Panc1 (cell line): ENCODE results near the gene SHB. TPM values are rescaled to one million over a fixed set of nuclear protein-coding genes. Genes with fewer than 3 reads are reported as not detected.

Experiments
- ATAC-seq: fragments of 200-7000 bp; cut with Tn5 transposase; 2 replicates; pipeline ENCODE4 v1.9.1; 2020; ENCODE audit warnings: mild to moderate bottlenecking, moderate library complexity
- BruUV-seq: library from RNA; stranded (reverse); fragments of 400-500 nt; replicated peaks from 2 replicates; lab custom pipeline; 2021; lab: Mats Ljungman, UMichigan
- CTCF ChIA-PET: fragments of 300-600 bp; sonication (Branson Sonifier 250); formaldehyde crosslinking; loops from one replicate; lab custom pipeline; 2022; ENCODE audit warnings: antibody characterized with exemption; lab: Charles Lee
- POLR2A ChIA-PET: fragments of 300-600 bp; sonication (Branson Sonifier 250); formaldehyde crosslinking; loops from one replicate; lab custom pipeline; 2022; ENCODE audit warnings: antibody characterized with exemption; lab: Charles Lee
- DNase-seq: peaks from one replicate; pipeline ENCODE4 v3.0.0-alpha.2; 2010; ENCODE audit warnings: low read depth, low spot score
- H3K27ac ChIP-seq: 2 replicates; pipeline ENCODE4 v1.5.1; 2011; ENCODE audit warnings: mild to moderate bottlenecking, low read length, inconsistent platforms
- H3K27me3 ChIP-seq: fragments of 200-500 bp; sonication (Bioruptor generic); 2 replicates; pipeline ENCODE4 v1.6.0; 2014; ENCODE audit warnings: low read length, inconsistent platforms; ENCODE audit not compliant: control insufficient read depth, insufficient read depth
- H3K36me3 ChIP-seq: fragments of 200-500 bp; sonication (Bioruptor generic); 2 replicates; pipeline ENCODE4 v1.5.1; 2014; ENCODE audit warnings: inconsistent platforms, mild to moderate bottlenecking, low read length, moderate library complexity; ENCODE audit not compliant: control insufficient read depth, insufficient read depth
- H3K4me1 ChIP-seq: 2 replicates; pipeline ENCODE4 v1.5.1; 2011; ENCODE audit warnings: inconsistent platforms, mild to moderate bottlenecking, low read length, moderate library complexity; ENCODE audit not compliant: control insufficient read depth, insufficient read depth
- H3K4me3 ChIP-seq, 2 experiments: 2 replicates each; pipeline ENCODE4 v1.5.1; 2011 to 2012; ENCODE audit warnings: low read depth in 2 of 2, low read length in 2 of 2, mild to moderate bottlenecking in 2 of 2, inconsistent platforms in 1 of 2, moderate library complexity in 1 of 2
- H3K9me3 ChIP-seq: fragments of 200-500 bp; sonication (Bioruptor generic); 2 replicates; pipeline ENCODE4 v1.5.1; 2014; ENCODE audit warnings: low read depth, mild to moderate bottlenecking, inconsistent platforms, low read length, moderate library complexity; ENCODE audit not compliant: control insufficient read depth, insufficient read depth
- POLR2AphosphoS5 ChIP-seq: IDR thresholded peaks from 2 replicates; pipeline ENCODE4 v1.6.1; 2012; ENCODE audit warnings: mild to moderate bottlenecking, low read depth, low read length, moderate library complexity
- SIN3A ChIP-seq: IDR thresholded peaks from 2 replicates; pipeline ENCODE4 v1.6.1; 2012; ENCODE audit warnings: low read depth, mild to moderate bottlenecking, low read length, moderate library complexity, borderline replicate concordance; ENCODE audit not compliant: insufficient read depth
- TCF7L2 ChIP-seq: IDR thresholded peaks from 2 replicates; pipeline ENCODE4 v1.6.1; 2011; ENCODE audit warnings: mild to moderate bottlenecking, low read depth, low read length, inconsistent platforms
- in situ Hi-C: cut with HindIII; loops from 2 replicates; pipeline ENCODE4 v1.10.0; 2016; ENCODE audit warnings: low sequenced_read_pairs, low pct_unique_long_range_greater_than_20kb
- intact Hi-C: fragments of 100-400 bp; cut with micrococcal nuclease; formaldehyde crosslinking; loops from one replicate; pipeline ENCODE4 v1.10.0; 2022; ENCODE audit not compliant: unreplicated experiment
- total RNA-seq: library from RNA; stranded (reverse); gene quantifications from one replicate; pipeline ENCODE4 v1.2.1, GENCODE V29; 2021; ENCODE audit not compliant: unreplicated experiment
- TF ChIP-seq, protein P1 (sequence below), 2 experiments: IDR thresholded peaks; 2 replicates each; pipeline ENCODE4 v1.6.1; 2011 to 2012; ENCODE audit warnings: low read depth in 2 of 2, control low read depth in 1 of 2, low read length in 1 of 2, mild to moderate bottlenecking in 1 of 2, moderate library complexity in 1 of 2; ENCODE audit not compliant: insufficient read depth in 1 of 2
- TF ChIP-seq, protein P2 (sequence below): fragments of 450-650 bp; IDR thresholded peaks from 2 replicates; pipeline ENCODE4 v1.5.1; 2017; ENCODE audit warnings: mild to moderate bottlenecking

SHB gene
- total RNA-seq, 1 experiment from 2014 or later: 59.9 TPM

DNA sequence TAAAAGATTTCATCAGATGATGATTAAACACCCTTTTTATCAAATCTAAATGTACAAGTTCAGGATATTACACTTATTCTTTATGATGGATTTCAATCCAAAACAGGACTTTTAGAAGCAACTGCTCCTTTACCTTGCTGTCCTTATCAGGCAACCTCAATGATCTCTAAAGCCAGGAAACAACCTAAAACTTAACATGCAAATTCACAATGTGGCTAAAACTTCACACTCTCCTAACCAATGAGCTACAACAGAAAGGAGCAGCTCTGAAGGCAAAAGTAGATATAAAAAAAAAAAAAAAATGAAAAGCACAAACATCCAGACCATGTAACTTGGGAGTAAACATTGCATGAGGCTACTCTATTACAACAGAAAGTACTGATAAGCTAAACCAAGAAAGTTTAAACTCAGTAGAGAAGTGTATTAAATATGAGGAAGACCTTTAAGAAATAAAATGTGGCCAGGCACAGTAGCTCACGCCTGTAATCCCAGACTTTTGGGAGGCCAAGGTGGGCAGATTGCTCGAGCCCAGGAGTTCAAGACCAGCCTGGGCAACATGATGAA lies 188.0 kb downstream of the SHB start:
- H3K36me3 ChIP-seq: no peaks in the 10 kb centered on the region
- H3K27me3 ChIP-seq: no peaks in the 10 kb centered on the region
- no peaks in the 10 kb centered on the region for H3K4me1 ChIP-seq
- H3K4me3 ChIP-seq: no peak overlapping the region
- intact Hi-C loops: no loop called here
- no peak for DNase-seq
- ATAC-seq: no peak
- TF ChIP-seq, protein P1, sequence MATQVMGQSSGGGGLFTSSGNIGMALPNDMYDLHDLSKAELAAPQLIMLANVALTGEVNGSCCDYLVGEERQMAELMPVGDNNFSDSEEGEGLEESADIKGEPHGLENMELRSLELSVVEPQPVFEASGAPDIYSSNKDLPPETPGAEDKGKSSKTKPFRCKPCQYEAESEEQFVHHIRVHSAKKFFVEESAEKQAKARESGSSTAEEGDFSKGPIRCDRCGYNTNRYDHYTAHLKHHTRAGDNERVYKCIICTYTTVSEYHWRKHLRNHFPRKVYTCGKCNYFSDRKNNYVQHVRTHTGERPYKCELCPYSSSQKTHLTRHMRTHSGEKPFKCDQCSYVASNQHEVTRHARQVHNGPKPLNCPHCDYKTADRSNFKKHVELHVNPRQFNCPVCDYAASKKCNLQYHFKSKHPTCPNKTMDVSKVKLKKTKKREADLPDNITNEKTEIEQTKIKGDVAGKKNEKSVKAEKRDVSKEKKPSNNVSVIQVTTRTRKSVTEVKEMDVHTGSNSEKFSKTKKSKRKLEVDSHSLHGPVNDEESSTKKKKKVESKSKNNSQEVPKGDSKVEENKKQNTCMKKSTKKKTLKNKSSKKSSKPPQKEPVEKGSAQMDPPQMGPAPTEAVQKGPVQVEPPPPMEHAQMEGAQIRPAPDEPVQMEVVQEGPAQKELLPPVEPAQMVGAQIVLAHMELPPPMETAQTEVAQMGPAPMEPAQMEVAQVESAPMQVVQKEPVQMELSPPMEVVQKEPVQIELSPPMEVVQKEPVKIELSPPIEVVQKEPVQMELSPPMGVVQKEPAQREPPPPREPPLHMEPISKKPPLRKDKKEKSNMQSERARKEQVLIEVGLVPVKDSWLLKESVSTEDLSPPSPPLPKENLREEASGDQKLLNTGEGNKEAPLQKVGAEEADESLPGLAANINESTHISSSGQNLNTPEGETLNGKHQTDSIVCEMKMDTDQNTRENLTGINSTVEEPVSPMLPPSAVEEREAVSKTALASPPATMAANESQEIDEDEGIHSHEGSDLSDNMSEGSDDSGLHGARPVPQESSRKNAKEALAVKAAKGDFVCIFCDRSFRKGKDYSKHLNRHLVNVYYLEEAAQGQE (IDR thresholded peaks at IDR 0.05; ENCODE audit: insufficient read depth in 1 of 2, low read depth in 2 of 2, low read length in 1 of 2): no peak
- TF ChIP-seq SIN3A: no peak
- TF ChIP-seq TCF7L2: no peak
- TF ChIP-seq, protein P2, sequence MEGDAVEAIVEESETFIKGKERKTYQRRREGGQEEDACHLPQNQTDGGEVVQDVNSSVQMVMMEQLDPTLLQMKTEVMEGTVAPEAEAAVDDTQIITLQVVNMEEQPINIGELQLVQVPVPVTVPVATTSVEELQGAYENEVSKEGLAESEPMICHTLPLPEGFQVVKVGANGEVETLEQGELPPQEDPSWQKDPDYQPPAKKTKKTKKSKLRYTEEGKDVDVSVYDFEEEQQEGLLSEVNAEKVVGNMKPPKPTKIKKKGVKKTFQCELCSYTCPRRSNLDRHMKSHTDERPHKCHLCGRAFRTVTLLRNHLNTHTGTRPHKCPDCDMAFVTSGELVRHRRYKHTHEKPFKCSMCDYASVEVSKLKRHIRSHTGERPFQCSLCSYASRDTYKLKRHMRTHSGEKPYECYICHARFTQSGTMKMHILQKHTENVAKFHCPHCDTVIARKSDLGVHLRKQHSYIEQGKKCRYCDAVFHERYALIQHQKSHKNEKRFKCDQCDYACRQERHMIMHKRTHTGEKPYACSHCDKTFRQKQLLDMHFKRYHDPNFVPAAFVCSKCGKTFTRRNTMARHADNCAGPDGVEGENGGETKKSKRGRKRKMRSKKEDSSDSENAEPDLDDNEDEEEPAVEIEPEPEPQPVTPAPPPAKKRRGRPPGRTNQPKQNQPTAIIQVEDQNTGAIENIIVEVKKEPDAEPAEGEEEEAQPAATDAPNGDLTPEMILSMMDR: no peak
- TF ChIP-seq POLR2AphosphoS5: no peak
- H3K27ac ChIP-seq: no peak overlapping the region
- ChIA-PET POLR2A (interaction anchor here (0.6 kb wide), 1 partner anchor 22 kb away, joined by 3 read pairs; no protein-coding TSS in a partner anchor), CTCF (no interaction called here)
- BruUV-seq: no TSS peak
- in situ Hi-C loops: no loop called here
- H3K9me3 ChIP-seq: no peaks in the 10 kb centered on the region; the same call in 1 of the 2 replicates

DNA sequence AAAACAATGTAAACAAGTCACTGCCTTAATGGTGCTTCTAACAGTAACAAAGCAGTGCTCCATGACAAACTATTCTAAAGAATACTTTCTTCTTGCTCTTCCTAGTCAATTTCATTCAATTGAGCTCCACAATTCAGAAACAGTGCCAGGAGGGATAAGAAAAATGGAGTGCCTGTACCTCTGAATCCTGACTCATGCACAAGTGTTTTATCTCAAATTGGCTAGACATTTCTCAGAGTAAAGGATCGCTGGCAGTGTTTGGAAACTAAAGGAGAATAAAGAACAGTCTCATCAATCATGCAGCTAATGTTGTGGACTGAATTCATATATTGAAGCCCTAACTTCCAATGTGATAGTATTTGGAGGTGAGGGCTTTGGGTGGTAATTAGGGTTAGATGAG lies 192.7 kb downstream of the SHB start:
- TF ChIP-seq TCF7L2: no peak
- TF ChIP-seq SIN3A: no peak
- POLR2A ChIA-PET: no interaction called here
- CTCF ChIA-PET: no interaction called here
- BruUV-seq: no TSS peak
- ATAC-seq (no peak), DNase-seq (no peak)
- Histone ChIP-seq H3K9me3 (no peaks in the 10 kb centered on the region; the same call in 1 of the 2 replicates), H3K36me3 (no peaks in the 10 kb centered on the region), H3K27me3 (no peaks in the 10 kb centered on the region), H3K4me1 (no peaks in the 10 kb centered on the region), H3K4me3 (no peak overlapping the region), H3K27ac (no peak overlapping the region)
- intact Hi-C loops (no loop called here), in situ Hi-C loops (no loop called here)

DNA sequence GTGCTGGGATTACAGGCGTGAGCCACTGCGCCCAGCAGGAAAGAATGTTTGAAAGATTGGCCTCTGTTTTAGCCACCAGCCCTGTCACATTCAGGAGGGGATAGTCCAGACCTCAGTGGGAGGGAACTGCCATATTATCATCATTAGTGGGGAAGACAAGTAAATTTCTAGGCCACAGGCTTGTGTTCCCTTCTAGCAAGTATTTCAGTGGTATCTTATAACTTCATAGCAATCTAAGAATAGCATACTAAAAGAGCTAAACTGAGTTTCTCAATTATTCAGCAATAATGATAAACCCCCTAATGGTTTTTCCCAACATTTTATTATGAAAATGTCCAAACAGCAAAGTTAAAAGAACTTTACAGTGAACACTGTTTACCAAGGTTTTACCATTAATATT lies 195.1 kb downstream of the SHB start:
- Histone ChIP-seq H3K4me1 (no peaks in the 10 kb centered on the region), H3K9me3 (no peaks in the 10 kb centered on the region; the same call in 1 of the 2 replicates), H3K27ac (no peak overlapping the region), H3K4me3 (no peak overlapping the region), H3K36me3 (no peaks in the 10 kb centered on the region), H3K27me3 (no peaks in the 10 kb centered on the region)
- BruUV-seq: no TSS peak
- ChIA-PET POLR2A (no interaction called here), CTCF (no interaction called here)
- DNase-seq: no peak
- no peak for ATAC-seq
- intact Hi-C loops: no loop called here
- in situ Hi-C loops: no loop called here
- TF ChIP-seq, protein P1 (IDR thresholded peaks at IDR 0.05; ENCODE audit: insufficient read depth in 1 of 2, low read depth in 2 of 2, low read length in 1 of 2): no peak
